GM19238 (cell line): ENCODE data around the gene TLK1.
"Not testable (repeated sequence)": the region's sequence is repeated elsewhere in the genome, so short reads cannot be mapped to it uniquely, and the experiment has no call there.

Experiments
- DNase-seq: peaks from one replicate; pipeline ENCODE4 v3.0.0; 2011; ENCODE audit warnings: low spot score; ENCODE audit not compliant: insufficient read length

The TLK1 gene

GRCh38 chr2:171086352-171087290, 74.1 kb downstream of the TLK1 start:
- DNase-seq = no peak

GRCh38 chr2:171084128-171084527, 76.6 kb downstream of the TLK1 start:
- DNase-seq = no peak

GRCh38 chr2:171083451-171083850, 77.2 kb downstream of the TLK1 start:
- DNase-seq = no peak

GRCh38 chr2:171081649-171082111, 79.0 kb downstream of the TLK1 start:
- DNase-seq = no peak

- no peak for DNase-seq
Measured at GRCh38 chr2:171080607-171081006, 80.1 kb downstream of the TLK1 start.

GRCh38 chr2:171076422-171076821, 84.3 kb downstream of the TLK1 start:
- DNase-seq = not testable (repeated sequence)

- no peak for DNase-seq
Measured at GRCh38 chr2:171072164-171072563, 88.5 kb downstream of the TLK1 start.

GRCh38 chr2:171069286-171069956, 91.3 kb downstream of the TLK1 start:
- DNase-seq = no peak

GRCh38 chr2:171066110-171066509, 94.6 kb downstream of the TLK1 start:
- DNase-seq = no peak

- no peak for DNase-seq
Measured at GRCh38 chr2:171057575-171057974, 103.1 kb downstream of the TLK1 start.

GRCh38 chr2:171056307-171056706, 104.4 kb downstream of the TLK1 start:
- DNase-seq = no peak

- DNase-seq = no peak
Measured at GRCh38 chr2:171049691-171050090, 111.0 kb downstream of the TLK1 start.

GRCh38 chr2:171046048-171046560, 114.6 kb downstream of the TLK1 start:
- no peak for DNase-seq

- no peak for DNase-seq
Measured at GRCh38 chr2:171044416-171044815, 116.3 kb downstream of the TLK1 start.

GRCh38 chr2:171042253-171042969, 118.3 kb downstream of the TLK1 start:
- DNase-seq = no peak

GRCh38 chr2:171036532-171036931, 124.2 kb downstream of the TLK1 start:
- DNase-seq = no peak

GRCh38 chr2:171034315-171034714, 126.4 kb downstream of the TLK1 start:
- DNase-seq = no peak

- no peak for DNase-seq
Measured at GRCh38 chr2:171025214-171025613, 135.5 kb downstream of the TLK1 start.

GRCh38 chr2:171018522-171018921, 142.2 kb downstream of the TLK1 start:
- peak; percentile 11 for DNase-seq

- DNase-seq = no peak
Measured at GRCh38 chr2:171016125-171016524, 144.6 kb downstream of the TLK1 start.

- no peak for DNase-seq
Measured at GRCh38 chr2:171013851-171014250, 146.8 kb downstream of the TLK1 start.

GRCh38 chr2:171009386-171009785, 151.3 kb downstream of the TLK1 start:
- no peak for DNase-seq
